Liver (tissue), 9 donors: ENCODE measurements around the gene C17orf78. TPM values are rescaled to one million over a fixed set of nuclear protein-coding genes. Genes with fewer than 3 reads are reported as not detected.

Experiments
- DNase-seq: peaks from one replicate; pipeline ENCODE4 v3.0.0-alpha.2; 2017; ENCODE audit warnings: low spot score
- H3K27ac ChIP-seq, 2 donors: one replicate each; pipeline ENCODE4 v1.7.0; 2013; ENCODE audit warnings: inconsistent platforms in 2 of 2, low read length in 2 of 2, control low read depth in 1 of 2, low read depth in 1 of 2, mild to moderate bottlenecking in 1 of 2
- H3K27me3 ChIP-seq, 4 donors: one replicate each; pipeline versions ENCODE4 v1.6.1 to v1.7.0; 2013; ENCODE audit warnings: low read length in 3 of 4, inconsistent platforms in 1 of 4, mild to moderate bottlenecking in 1 of 4, moderate library complexity in 1 of 4; ENCODE audit not compliant: control insufficient read depth in 4 of 4, insufficient read depth in 4 of 4
- H3K36me3 ChIP-seq, 4 donors: one replicate each; pipeline versions ENCODE4 v1.6.1 to v1.7.0; 2013; ENCODE audit warnings: low read length in 3 of 4, mild to moderate bottlenecking in 3 of 4, low read depth in 1 of 4, moderate library complexity in 1 of 4; ENCODE audit not compliant: control insufficient read depth in 4 of 4, insufficient read depth in 3 of 4
- H3K4me1 ChIP-seq, 4 donors: one replicate each; pipeline versions ENCODE4 v1.6.1 to v1.7.0; 2013; ENCODE audit warnings: low read length in 3 of 4, mild to moderate bottlenecking in 3 of 4, moderate library complexity in 1 of 4; ENCODE audit not compliant: control insufficient read depth in 4 of 4, insufficient read depth in 4 of 4
- H3K4me3 ChIP-seq, 3 donors: one replicate each; pipeline versions ENCODE4 v1.6.1 to v1.7.0; 2013; ENCODE audit warnings: low read length in 3 of 3, control low read depth in 1 of 3, low read depth in 1 of 3, mild to moderate bottlenecking in 1 of 3
- H3K9ac ChIP-seq, 2 donors: one replicate each; pipeline ENCODE4 v1.7.0; 2013; ENCODE audit warnings: low read length in 2 of 2, mild to moderate bottlenecking in 2 of 2, moderate library complexity in 2 of 2, control low read depth in 1 of 2, low read depth in 1 of 2
- H3K9me3 ChIP-seq, 4 donors: one replicate each; pipeline versions ENCODE4 v1.6.1 to v1.7.0; 2013; ENCODE audit warnings: low read length in 3 of 4; ENCODE audit not compliant: control insufficient read depth in 4 of 4
- EGR1 ChIP-seq, 2 donors: IDR thresholded peaks; 2 replicates each; pipeline ENCODE4 v1.6.1; 2016 to 2018; ENCODE audit warnings: antibody characterized with exemption in 2 of 2, low read depth in 2 of 2
- FOXA1 ChIP-seq: IDR thresholded peaks from 2 replicates; pipeline ENCODE4 v1.6.1; 2016; ENCODE audit warnings: antibody characterized with exemption
- FOXA2 ChIP-seq: IDR thresholded peaks from 2 replicates; pipeline ENCODE4 v1.6.1; 2016; ENCODE audit warnings: antibody characterized with exemption
- GABPA ChIP-seq, 2 donors: IDR thresholded peaks in 1 of 2; conservative IDR thresholded peaks in 1 of 2; 2 replicates each; pipeline ENCODE4 v1.6.1; 2016; ENCODE audit warnings: antibody characterized with exemption in 2 of 2, mild to moderate bottlenecking in 1 of 2, moderate library complexity in 1 of 2
- HNF4A ChIP-seq, 2 donors: conservative IDR thresholded peaks; 2 replicates each; pipeline ENCODE4 v1.6.1; 2016; ENCODE audit warnings: antibody characterized with exemption in 2 of 2, mild to moderate bottlenecking in 2 of 2
- HNF4G ChIP-seq: IDR thresholded peaks from 2 replicates; pipeline ENCODE4 v1.6.1; 2016; ENCODE audit warnings: antibody characterized with exemption
- JUND ChIP-seq, 2 donors: IDR thresholded peaks; 2 replicates each; pipeline ENCODE4 v1.6.1; 2016; ENCODE audit warnings: antibody characterized with exemption in 2 of 2
- NR2F2 ChIP-seq: IDR thresholded peaks from 2 replicates; pipeline ENCODE4 v1.6.1; 2016; ENCODE audit warnings: antibody characterized with exemption
- RAD21 ChIP-seq, 2 donors: IDR thresholded peaks; 2 replicates each; pipeline ENCODE4 v1.6.1; 2016; ENCODE audit warnings: antibody characterized with exemption in 2 of 2, mild to moderate bottlenecking in 2 of 2
- REST ChIP-seq: IDR thresholded peaks from 2 replicates; pipeline ENCODE4 v1.6.1; 2016; ENCODE audit warnings: antibody characterized with exemption, mild to moderate bottlenecking
- RXRA ChIP-seq, 2 donors: IDR thresholded peaks; 2 replicates each; pipeline ENCODE4 v1.6.1; 2017 to 2018; ENCODE audit warnings: antibody characterized with exemption in 2 of 2, mild to moderate bottlenecking in 1 of 2
- SP1 ChIP-seq: IDR thresholded peaks from 2 replicates; pipeline ENCODE4 v1.6.1; 2018; ENCODE audit warnings: antibody characterized with exemption, mild to moderate bottlenecking
- TAF1 ChIP-seq: conservative IDR thresholded peaks from 2 replicates; pipeline ENCODE4 v1.6.1; 2016; ENCODE audit warnings: antibody characterized with exemption, mild to moderate bottlenecking
- YY1 ChIP-seq: IDR thresholded peaks from 2 replicates; pipeline ENCODE4 v1.6.1; 2016; ENCODE audit warnings: antibody characterized with exemption, mild to moderate bottlenecking
- ZBTB33 ChIP-seq: IDR thresholded peaks from 2 replicates; pipeline ENCODE4 v1.6.1; 2016; ENCODE audit warnings: antibody characterized with exemption
- WGBS: extraction: QIAGEN DNeasy Blood & Tissue Kit; methylation state at CpG from one replicate; pipeline ENCODE4 v1.1.7; 2013; 5-methylcytosine and 5-hydroxymethylcytosine counted together
- polyA plus RNA-seq, 2 donors: library from polyadenylated mRNA; stranded (reverse) in 1 of 2; unstranded in 1 of 2; fragments of 200-250 nt in 1 of 2; fragments of >200 nt in 1 of 2; fragmentation: Nextera tagmentation in 1 of 2; extraction: Ambion mirVana in 1 of 2; gene quantifications; one replicate each; pipeline versions ENCODE4 v1.2.1 to v1.2.3, GENCODE V29; 2013 to 2015
- total RNA-seq, 2 donors: library from RNA; depleted of rRNA; stranded (reverse); fragments of >200 nt; gene quantifications; one replicate each; pipeline ENCODE4 v1.2.3, GENCODE V29; 2014
- TF ChIP-seq, protein P1 (sequence below): IDR thresholded peaks from 2 replicates; pipeline ENCODE4 v1.6.1; 2016; ENCODE audit warnings: antibody characterized with exemption
- donor health status: healthy.
- donor health status: healthy.
- donor health status: healthy.
- donor health status: healthy.
- donor health status: healthy.

The C17orf78 gene
- total and polyA plus RNA-seq, 4 donors = not detected

- TF ChIP-seq ZBTB33 (no peak), HNF4G (no peak), JUND (IDR thresholded peaks at IDR 0.05) (no peak), RAD21 (IDR thresholded peaks at IDR 0.05) (no peak), TAF1 (no peak), RXRA (IDR thresholded peaks at IDR 0.05) (no peak), SP1 (no peak), FOXA1 (no peak), FOXA2 (no peak), EGR1 (IDR thresholded peaks at IDR 0.05; ENCODE audit: low read depth in 2 of 2) (no peak), GABPA (IDR thresholded peaks at IDR 0.05 in 1 of 2, conservative IDR thresholded peaks at IDR 0.05 in 1 of 2) (no peak), HNF4A (conservative IDR thresholded peaks at IDR 0.05) (no peak), REST (no peak), YY1 (no peak), NR2F2 (no peak)
- DNase-seq = no peak
- no peak overlapping the region for H3K27ac ChIP-seq
- 93% methylated on average over 4 of the region's 4 CpGs for WGBS
- no peak overlapping the region for H3K4me3 ChIP-seq
- H3K27me3 ChIP-seq = no peaks in the 10 kb centered on the region
- H3K36me3 ChIP-seq = no peaks in the 10 kb centered on the region
- peaks cover 0 to 30% (median 21%) of the 10 kb centered on the region in 4 donors for H3K4me1 ChIP-seq
- no peaks in the 10 kb centered on the region for H3K9me3 ChIP-seq
- H3K9ac ChIP-seq = no peak overlapping the region
Observed at GRCh38 chr17:37361543-37361942, 14.2 kb upstream of the C17orf78 start.

DNA sequence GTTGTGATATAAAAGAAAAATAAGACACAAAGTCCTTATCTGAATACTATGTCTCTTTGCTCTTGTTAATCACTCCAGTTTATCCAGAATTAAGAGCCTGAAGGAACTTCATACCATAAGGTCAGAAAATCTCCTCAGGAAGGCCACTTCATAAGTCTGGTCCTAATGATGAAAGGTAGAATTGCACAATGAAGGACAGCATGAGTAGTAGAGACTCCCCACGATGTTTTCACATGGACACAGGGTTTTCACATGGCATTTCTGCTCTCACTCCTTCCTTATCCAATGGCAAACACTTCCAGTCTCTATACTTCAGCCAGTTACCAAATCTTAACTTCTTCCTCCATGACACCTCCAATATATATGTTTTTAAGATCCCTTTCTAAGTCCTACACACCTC lies 10.2 kb upstream of the C17orf78 start:
- Histone ChIP-seq H3K4me3 (no peak overlapping the region), H3K27ac (no peak overlapping the region), H3K36me3 (no peaks in the 10 kb centered on the region), H3K4me1 (peaks cover 0 to 8% (median 2%) of the 10 kb centered on the region in 4 donors), H3K9ac (no peak overlapping the region), H3K9me3 (no peaks in the 10 kb centered on the region), H3K27me3 (no peaks in the 10 kb centered on the region)
- no peak for DNase-seq
- WGBS = 48% methylated on average over 1 of the region's 1 CpG
- TF ChIP-seq FOXA2 (no peak), REST (no peak), RAD21 (IDR thresholded peaks at IDR 0.05) (no peak), GABPA (IDR thresholded peaks at IDR 0.05 in 1 of 2, conservative IDR thresholded peaks at IDR 0.05 in 1 of 2) (no peak), EGR1 (IDR thresholded peaks at IDR 0.05; ENCODE audit: low read depth in 2 of 2) (no peak), HNF4G (no peak), NR2F2 (no peak), SP1 (no peak), FOXA1 (no peak)
- TF ChIP-seq, protein P1, sequence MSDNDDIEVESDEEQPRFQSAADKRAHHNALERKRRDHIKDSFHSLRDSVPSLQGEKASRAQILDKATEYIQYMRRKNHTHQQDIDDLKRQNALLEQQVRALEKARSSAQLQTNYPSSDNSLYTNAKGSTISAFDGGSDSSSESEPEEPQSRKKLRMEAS = no peak
